Effector memory CD4-positive, alpha-beta T cell (primary cell): Measurements from ENCODE around the gene ADA.

Experiments used
- DNase-seq, 3 donors: peaks; one replicate each; pipeline ENCODE4 v3.0.0-alpha.2; 2020
- H3K27ac ChIP-seq: 2 replicates; pipeline ENCODE4 v1.7.0; 2013; ENCODE audit warnings: mild to moderate bottlenecking, low read length, moderate library complexity; ENCODE audit not compliant: insufficient read depth, poor library complexity, severe bottlenecking
- H3K27me3 ChIP-seq: replicated peaks from 2 replicates; pipeline ENCODE4 v1.7.0; 2013; ENCODE audit warnings: mild to moderate bottlenecking, low read length; ENCODE audit not compliant: insufficient read depth, control insufficient read depth, poor library complexity, severe bottlenecking
- H3K36me3 ChIP-seq: 2 replicates; pipeline ENCODE4 v1.7.0; 2013; ENCODE audit warnings: mild to moderate bottlenecking, low read length, moderate library complexity; ENCODE audit not compliant: control insufficient read depth, insufficient read depth
- H3K4me1 ChIP-seq: 2 replicates; pipeline ENCODE4 v1.7.0; 2013; ENCODE audit warnings: low read length, mild to moderate bottlenecking; ENCODE audit not compliant: control insufficient read depth, insufficient read depth, poor library complexity, severe bottlenecking
- H3K4me3 ChIP-seq: 2 replicates; pipeline ENCODE4 v1.7.0; 2013; ENCODE audit warnings: low read length, low read depth, mild to moderate bottlenecking; ENCODE audit not compliant: insufficient read depth, poor library complexity, severe bottlenecking
- H3K9me3 ChIP-seq: 2 replicates; pipeline ENCODE4 v1.7.0; 2013; ENCODE audit warnings: mild to moderate bottlenecking, low read length, moderate library complexity; ENCODE audit not compliant: control insufficient read depth

ADA gene

GRCh38 chr20:44619294-44619693, 32.2 kb downstream of the ADA start:
- no peaks in the 10 kb centered on the region for H3K27me3 ChIP-seq
- no peaks in the 10 kb centered on the region for H3K9me3 ChIP-seq
- H3K4me1 ChIP-seq = peaks cover 21% of the 10 kb centered on the region
- H3K4me3 ChIP-seq = no peak overlapping the region
- no peak for DNase-seq
- H3K27ac ChIP-seq = no peak overlapping the region
- H3K36me3 ChIP-seq = peaks cover 45% of the 10 kb centered on the region

- Histone ChIP-seq H3K4me3 (no peak overlapping the region), H3K27me3 (no peaks in the 10 kb centered on the region), H3K36me3 (peaks cover 39% of the 10 kb centered on the region), H3K27ac (no peak overlapping the region), H3K4me1 (peaks cover 21% of the 10 kb centered on the region), H3K9me3 (no peaks in the 10 kb centered on the region)
- DNase-seq = peak; percentile 3 to 7 (median 6)
These were observed 33.2 kb downstream of the ADA start for GRCh38 chr20:44618318-44618731.

- Histone ChIP-seq H3K27me3 (no peaks in the 10 kb centered on the region), H3K4me1 (peaks cover 21% of the 10 kb centered on the region), H3K4me3 (no peak overlapping the region), H3K27ac (no peak overlapping the region), H3K36me3 (peaks cover 21% of the 10 kb centered on the region), H3K9me3 (no peaks in the 10 kb centered on the region)
- no peak for DNase-seq
These were observed 34.9 kb downstream of the ADA start for GRCh38 chr20:44616604-44616964.

- DNase-seq = no peak
- Histone ChIP-seq H3K9me3 (no peaks in the 10 kb centered on the region), H3K27me3 (no peaks in the 10 kb centered on the region), H3K27ac (no peak overlapping the region), H3K36me3 (peaks cover 16% of the 10 kb centered on the region), H3K4me3 (no peak overlapping the region), H3K4me1 (peaks cover 21% of the 10 kb centered on the region)
These were observed 35.5 kb downstream of the ADA start for GRCh38 chr20:44615876-44616603.

GRCh38 chr20:44615169-44615791, 36.2 kb downstream of the ADA start:
- H3K27me3 ChIP-seq = no peaks in the 10 kb centered on the region
- no peaks in the 10 kb centered on the region for H3K9me3 ChIP-seq
- DNase-seq = no peak
- H3K36me3 ChIP-seq = peaks cover 11% of the 10 kb centered on the region
- H3K27ac ChIP-seq = no peak overlapping the region
- H3K4me1 ChIP-seq = peaks cover 23% of the 10 kb centered on the region
- no peak overlapping the region for H3K4me3 ChIP-seq

GRCh38 chr20:44614525-44614924, 37.0 kb downstream of the ADA start:
- DNase-seq = no peak
- peaks cover 3% of the 10 kb centered on the region for H3K36me3 ChIP-seq
- no peaks in the 10 kb centered on the region for H3K27me3 ChIP-seq
- no peak overlapping the region for H3K27ac ChIP-seq
- H3K9me3 ChIP-seq = no peaks in the 10 kb centered on the region
- no peak overlapping the region for H3K4me3 ChIP-seq
- H3K4me1 ChIP-seq = peaks cover 30% of the 10 kb centered on the region

- H3K27me3 ChIP-seq = no peaks in the 10 kb centered on the region
- H3K27ac ChIP-seq = no peak overlapping the region
- H3K4me1 ChIP-seq = peaks cover 29% of the 10 kb centered on the region
These were observed 37.9 kb downstream of the ADA start for GRCh38 chr20:44613575-44613974.

GRCh38 chr20:44610313-44610962, 41.1 kb downstream of the ADA start:
- Histone ChIP-seq H3K27ac (peak overlapping the region; percentile 32), H3K4me3 (no peak overlapping the region), H3K9me3 (no peaks in the 10 kb centered on the region), H3K36me3 (peaks cover 3% of the 10 kb centered on the region), H3K27me3 (no peaks in the 10 kb centered on the region), H3K4me1 (peaks cover 17% of the 10 kb centered on the region)
- DNase-seq = peak in 1 of 3 donors; percentile 4

More at GRCh38 chr20:44613575-44613974, 37.9 kb downstream of the ADA start:
- Histone ChIP-seq H3K9me3 (no peaks in the 10 kb centered on the region), H3K4me3 (no peak overlapping the region), H3K36me3 (peaks cover 3% of the 10 kb centered on the region)
- no peak for DNase-seq

- Histone ChIP-seq H3K36me3 (peaks cover 3% of the 10 kb centered on the region), H3K4me3 (no peak overlapping the region), H3K27me3 (no peaks in the 10 kb centered on the region), H3K9me3 (no peaks in the 10 kb centered on the region), H3K4me1 (peaks cover 10% of the 10 kb centered on the region), H3K27ac (peak overlapping the region; percentile 13)
- peak; percentile 58 to 68 (median 64) for DNase-seq
These were observed 41.8 kb downstream of the ADA start for GRCh38 chr20:44609516-44610312.
